Esophagus squamous epithelium (tissue), 5 donors: ENCODE measurements around the gene IFT74. TPM values are rescaled to one million over a fixed set of nuclear protein-coding genes. Genes with fewer than 3 reads are reported as not detected.

Experiments used
- DNase-seq: peaks from one replicate; lab custom pipeline; 2025; lab: John Stamatoyannopoulos, UW
- H3K27ac ChIP-seq, 4 donors: fragments of 200-600 bp; sonication (generic); one replicate each; pipeline ENCODE4 v1.5.1; 2016 to 2019; ENCODE audit warnings: mild to moderate bottlenecking in 1 of 4
- H3K27me3 ChIP-seq, 4 donors: fragments of 200-600 bp; sonication (generic); 1 replicate in 3 of 4; 2 replicates in 1 of 4; pipeline versions ENCODE4 v1.5.1 to v1.6.0; 2017 to 2021; ENCODE audit warnings: antibody characterized with exemption in 1 of 4
- H3K36me3 ChIP-seq, 3 donors: fragments of 200-600 bp; sonication (generic); one replicate each; pipeline ENCODE4 v1.5.1; 2016 to 2019
- H3K4me1 ChIP-seq, 3 donors: fragments of 200-600 bp; sonication (generic); one replicate each; pipeline ENCODE4 v1.5.1; 2017 to 2019
- H3K4me3 ChIP-seq, 4 donors: fragments of 200-600 bp; sonication (generic); 1 replicate in 3 of 4; 2 replicates in 1 of 4; pipeline ENCODE4 v1.5.1; 2016 to 2019; ENCODE audit warnings: mild to moderate bottlenecking in 2 of 4, moderate library complexity in 1 of 4
- H3K9me3 ChIP-seq, 3 donors: fragments of 200-600 bp; sonication (generic); one replicate each; pipeline ENCODE4 v1.5.1; 2016 to 2019
- CTCF ChIP-seq, 6 experiments: fragments of 450-650 bp in 4 of 6; fragments of 200-600 bp in 2 of 6; sonication (generic) in 2 of 6; IDR thresholded peaks; one replicate each; pipeline ENCODE4 v1.5.1; 2016 to 2019; ENCODE audit warnings: antibody characterized with exemption in 6 of 6, mild to moderate bottlenecking in 4 of 6, moderate library complexity in 4 of 6
- POLR2A ChIP-seq, 4 donors: fragments of 450-650 bp; IDR thresholded peaks; one replicate each; pipeline ENCODE4 v1.6.1; 2017; ENCODE audit warnings: antibody characterized with exemption in 4 of 4, mild to moderate bottlenecking in 4 of 4, moderate library complexity in 3 of 4
- WGBS, 2 donors: methylation state at CpG; one replicate each; pipeline ENCODE4 v1.1.5; 2018; 5-methylcytosine and 5-hydroxymethylcytosine counted together
- intact Hi-C: fragments of 100-400 bp; cut with DNase I; formaldehyde crosslinking; loops from one replicate; pipeline ENCODE4 v1.15.0; 2022
- total RNA-seq, 4 donors: library from RNA; depleted of rRNA; stranded (reverse); fragments of >200 nt; gene quantifications; one replicate each; pipeline ENCODE4 v1.1.0, GENCODE V29; 2016
- donor health status: DM: yes; HTN: yes; CAD: no.

Gene IFT74
- total RNA-seq, 4 donors from 2014 or later: 6.0 to 17.2 (median 11.8) TPM

GRCh38 chr9:27112235-27112634 lies 156.0 kb downstream of the IFT74 start:
- intact Hi-C loops: no loop called here
- H3K4me3 ChIP-seq: no peak overlapping the region
- whole genome bisulfite sequencing, 2 donors: 43 to 66% methylated on average over 2 of the region's 2 CpGs

More at GRCh38 chr9:27112235-27112634, 156.0 kb downstream of the IFT74 start:
- Histone ChIP-seq H3K4me1 (peaks cover 0 to 2% (median 0%) of the 10 kb centered on the region in 3 donors), H3K27ac (peak overlapping the region in 1 of 4 donors; percentile 6), H3K27me3 (no peaks in the 10 kb centered on the region), H3K9me3 (no peaks in the 10 kb centered on the region), H3K36me3 (no peaks in the 10 kb centered on the region)
- DNase-seq: no peak
- TF ChIP-seq POLR2A (IDR thresholded peaks at IDR 0.05): no peak
- TF ChIP-seq CTCF (IDR thresholded peaks at IDR 0.05): no peak

Other genes with a start within 250 kb of the IFT74 start
- gene CAAP1, start 63.6 kb upstream of the IFT74 start, total RNA-seq: 10 to 100 TPM in 3 of 4 donors, 1 to 10 TPM in 1; 9.6 to 22.7 (median 19.7) TPM
- gene PLAA, start 9.2 kb upstream of the IFT74 start, total RNA-seq: 10 to 100 TPM; 18.0 to 27.7 (median 23.8) TPM
- gene LRRC19, start 49.3 kb downstream of the IFT74 start, total RNA-seq: not detected
- gene TEK, start 152.8 kb downstream of the IFT74 start, total RNA-seq: 1 to 10 TPM in 3 of 4 donors, under 1 TPM in 1; 0.72 to 7.4 (median 4.0) TPM